Uterus (tissue), 2 donors: ENCODE results near the gene TXNRD3.

Experiments
- CTCF ChIP-seq, 4 experiments: fragments of 200-600 bp in 2 of 4; fragments of 450-650 bp in 2 of 4; sonication (generic) in 2 of 4; IDR thresholded peaks; one replicate each; pipeline ENCODE4 v1.5.1; 2016 to 2019; ENCODE audit warnings: antibody characterized with exemption in 4 of 4, mild to moderate bottlenecking in 2 of 4, moderate library complexity in 1 of 4
- POLR2A ChIP-seq, 2 donors: fragments of 450-650 bp; IDR thresholded peaks; one replicate each; pipeline ENCODE4 v1.6.1; 2016; ENCODE audit warnings: antibody characterized with exemption in 2 of 2, mild to moderate bottlenecking in 1 of 2, moderate library complexity in 1 of 2

DNA sequence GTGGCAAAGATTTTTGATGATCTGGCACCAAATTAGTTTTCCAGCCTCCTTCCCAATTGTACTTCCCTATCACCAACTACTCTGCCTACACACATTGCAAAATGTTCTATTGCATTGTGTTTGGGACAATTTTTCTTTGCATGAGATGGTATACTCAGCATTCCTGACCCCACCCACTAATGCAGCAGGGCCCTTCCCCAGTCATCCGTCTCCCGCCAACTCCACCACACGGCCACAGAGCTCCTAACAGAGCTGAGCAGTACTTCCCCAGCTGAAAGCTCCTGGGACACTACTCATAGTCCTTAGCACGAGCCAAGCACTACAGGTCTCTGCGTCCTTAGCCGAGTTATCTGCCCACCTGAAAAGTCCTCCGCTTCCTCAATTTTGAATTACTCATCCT lies 34.2 kb downstream of the TXNRD3 start:
- TF ChIP-seq CTCF (IDR thresholded peaks at IDR 0.05) (no peak), POLR2A (IDR thresholded peaks at IDR 0.05) (no peak)
